ENCODE measurements around the gene CST9. TPM values are rescaled to one million over a fixed set of nuclear protein-coding genes. Genes with fewer than 3 reads are reported as not detected.
"Not testable (repeated sequence)": the region's sequence is repeated elsewhere in the genome, so short reads cannot be mapped to it uniquely, and the experiment has no call there.

Gene CST9
- total and polyA plus RNA-seq, 2 donors from 2014 or later, result not detected

DNA sequence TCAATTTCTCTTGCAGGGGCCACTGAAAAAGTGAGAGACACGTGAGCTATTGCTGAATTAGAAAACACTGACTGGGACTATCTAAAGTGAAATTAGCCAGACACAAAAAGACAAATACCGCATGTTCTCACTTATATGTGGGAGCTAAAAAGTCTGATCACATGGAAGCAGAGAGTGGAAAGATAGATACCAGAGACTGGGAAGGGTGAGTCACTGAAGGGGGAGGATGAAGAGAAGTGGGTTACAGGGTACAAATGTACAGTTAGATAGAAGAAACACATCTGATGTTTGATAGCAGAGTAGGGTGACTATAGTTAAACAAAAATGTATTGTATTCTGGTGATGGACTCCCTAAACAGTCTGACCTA lies 18.6 kb upstream of the CST9 start:
- TF ChIP-seq CTCF (IDR thresholded peaks at IDR 0.05; ENCODE audit: borderline replicate concordance, extremely low read depth, insufficient read depth), result no peak
- no peaks in the 10 kb centered on the region for H3K4me1 ChIP-seq (ENCODE audit: control insufficient read depth in 2 of 3, insufficient read depth in 2 of 3, low read depth in 1 of 3, low read length in 3 of 3)
- no peaks in the 10 kb centered on the region for H3K27me3 ChIP-seq (ENCODE audit: control insufficient read depth, insufficient read depth, low read length)
- DNase-seq (no peak), FAIRE-seq (no peak)
- no peaks in the 10 kb centered on the region for H3K9me3 ChIP-seq (ENCODE audit: control insufficient read depth in 2 of 3, insufficient read depth in 1 of 3, low read length in 3 of 3)
- H3K9ac ChIP-seq (ENCODE audit: low read length in 3 of 3), result no peak overlapping the region
- H3K36me3 ChIP-seq (ENCODE audit: control insufficient read depth in 2 of 3, insufficient read depth in 3 of 3, low read length in 3 of 3), result no peaks in the 10 kb centered on the region
- no peak overlapping the region for H3K27ac ChIP-seq (ENCODE audit: low read depth in 2 of 2, low read length in 2 of 2)
- intact Hi-C loops (cut with DNase I), result no loop called here
- H3K4me3 ChIP-seq (ENCODE audit: low read length in 3 of 3), result no peak overlapping the region

GRCh38 chr20:23623666-23624323 lies 18.1 kb upstream of the CST9 start:
- no peak for FAIRE-seq
- H3K9ac ChIP-seq (ENCODE audit: low read length in 3 of 3), result no peak overlapping the region
- H3K4me1 ChIP-seq (ENCODE audit: control insufficient read depth in 2 of 3, insufficient read depth in 2 of 3, low read depth in 1 of 3, low read length in 3 of 3), result no peaks in the 10 kb centered on the region
- intact Hi-C loops (cut with DNase I), result no loop called here
- no peak overlapping the region for H3K27ac ChIP-seq (ENCODE audit: low read depth in 2 of 2, low read length in 2 of 2)
- no peaks in the 10 kb centered on the region for H3K27me3 ChIP-seq (ENCODE audit: control insufficient read depth, insufficient read depth, low read length)
- H3K36me3 ChIP-seq (ENCODE audit: control insufficient read depth in 2 of 3, insufficient read depth in 3 of 3, low read length in 3 of 3), result no peaks in the 10 kb centered on the region
- DNase-seq, result no peak
- TF ChIP-seq CTCF (IDR thresholded peaks at IDR 0.05; ENCODE audit: borderline replicate concordance, extremely low read depth, insufficient read depth), result no peak
- H3K9me3 ChIP-seq (ENCODE audit: control insufficient read depth in 2 of 3, insufficient read depth in 1 of 3, low read length in 3 of 3), result no peaks in the 10 kb centered on the region
- H3K4me3 ChIP-seq (ENCODE audit: low read length in 3 of 3), result no peak overlapping the region

- FAIRE-seq (no peak), DNase-seq (peak in 1 of 5 donors; percentile 91)
- no peaks in the 10 kb centered on the region for H3K4me1 ChIP-seq (ENCODE audit: control insufficient read depth in 2 of 3, insufficient read depth in 2 of 3, low read depth in 1 of 3, low read length in 3 of 3)
- intact Hi-C loops (cut with DNase I), result no loop called here
- peak overlapping the region; percentile 9 to 65 for H3K27ac ChIP-seq (ENCODE audit: low read depth in 2 of 2, low read length in 2 of 2)
- H3K9me3 ChIP-seq (ENCODE audit: control insufficient read depth in 2 of 3, insufficient read depth in 1 of 3, low read length in 3 of 3), result no peaks in the 10 kb centered on the region
- H3K4me3 ChIP-seq (ENCODE audit: low read length in 3 of 3), result peak overlapping the region in 1 of 3 donors; percentile 5
- no peaks in the 10 kb centered on the region for H3K27me3 ChIP-seq (ENCODE audit: control insufficient read depth, insufficient read depth, low read length)
- no peak for TF ChIP-seq CTCF (IDR thresholded peaks at IDR 0.05; ENCODE audit: borderline replicate concordance, extremely low read depth, insufficient read depth)
- H3K9ac ChIP-seq (ENCODE audit: low read length in 3 of 3), result no peak overlapping the region
- no peaks in the 10 kb centered on the region for H3K36me3 ChIP-seq (ENCODE audit: control insufficient read depth in 2 of 3, insufficient read depth in 3 of 3, low read length in 3 of 3)
Measured at GRCh38 chr20:23622839-23623343, 17.2 kb upstream of the CST9 start.

- H3K36me3 ChIP-seq (ENCODE audit: control insufficient read depth in 2 of 3, insufficient read depth in 3 of 3, low read length in 3 of 3); H3K9me3 ChIP-seq (ENCODE audit: control insufficient read depth in 2 of 3, insufficient read depth in 1 of 3, low read length in 3 of 3); H3K27me3 ChIP-seq (ENCODE audit: control insufficient read depth, insufficient read depth, low read length); FAIRE-seq; intact Hi-C loops (cut with DNase I); H3K9ac ChIP-seq (ENCODE audit: low read length in 3 of 3); H3K4me1 ChIP-seq (ENCODE audit: control insufficient read depth in 2 of 3, insufficient read depth in 2 of 3, low read depth in 1 of 3, low read length in 3 of 3); DNase-seq: not testable (repeated sequence)
- Histone ChIP-seq H3K27ac (ENCODE audit: low read depth in 2 of 2, low read length in 2 of 2) (peak overlapping the region in 1 of 2 donors; percentile 20), H3K4me3 (ENCODE audit: low read length in 3 of 3) (peak overlapping the region in 1 of 3 donors; percentile 5)
Measured at GRCh38 chr20:23622401-23622800, 16.7 kb upstream of the CST9 start.

DNA sequence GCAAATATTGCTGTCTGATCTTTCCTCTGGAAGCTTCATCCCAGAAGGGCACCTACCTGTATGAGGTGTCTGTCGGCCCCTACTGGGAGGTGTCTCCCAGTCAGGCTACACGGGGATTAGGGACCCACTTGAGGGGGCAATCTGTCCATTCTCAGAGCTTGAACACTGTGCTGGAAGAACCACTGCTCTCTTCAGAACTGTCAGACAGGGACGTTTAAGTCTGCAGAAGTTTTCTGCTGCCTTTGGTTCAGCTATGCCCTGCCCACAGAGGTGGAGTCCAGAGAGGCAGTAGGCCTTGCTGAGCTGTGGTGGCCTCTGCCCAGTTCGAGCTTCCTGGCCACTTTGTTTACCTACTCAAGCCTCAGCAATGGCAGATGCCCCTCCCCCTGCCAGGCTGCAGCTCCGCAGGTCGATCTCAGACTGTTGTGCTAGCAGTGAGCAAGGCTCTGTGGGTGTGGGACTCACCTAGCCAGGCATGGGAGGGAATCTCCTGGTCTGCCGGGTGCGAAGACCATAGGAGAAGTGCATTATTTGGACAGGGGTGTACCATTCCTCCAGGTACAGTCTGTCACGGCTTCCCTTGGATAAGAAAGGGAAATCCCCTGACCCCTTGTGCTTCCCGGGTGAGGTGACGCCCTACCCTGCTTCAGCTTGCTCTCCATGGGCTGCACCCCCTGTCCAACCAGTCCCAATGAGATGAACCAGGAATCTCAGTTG lies 15.1 kb upstream of the CST9 start:
- H3K4me1 ChIP-seq (ENCODE audit: control insufficient read depth in 2 of 3, insufficient read depth in 2 of 3, low read depth in 1 of 3, low read length in 3 of 3); intact Hi-C loops (cut with DNase I); H3K27me3 ChIP-seq (ENCODE audit: control insufficient read depth, insufficient read depth, low read length); H3K36me3 ChIP-seq (ENCODE audit: control insufficient read depth in 2 of 3, insufficient read depth in 3 of 3, low read length in 3 of 3); H3K9me3 ChIP-seq (ENCODE audit: control insufficient read depth in 2 of 3, insufficient read depth in 1 of 3, low read length in 3 of 3); H3K27ac ChIP-seq (ENCODE audit: low read depth in 2 of 2, low read length in 2 of 2); H3K9ac ChIP-seq (ENCODE audit: low read length in 3 of 3); H3K4me3 ChIP-seq (ENCODE audit: low read length in 3 of 3); FAIRE-seq: not testable (repeated sequence)
- DNase-seq, result peak in 1 of 5 donors; percentile 9
